BLaER1 (cell line): ENCODE measurements around the gene ERBIN.

ENCODE experiments used
- H3K27ac ChIP-seq: shearing (Covaris generic); formaldehyde crosslinking; 2 replicates; pipeline ENCODE4 v1.8.1; 2022
- H3K27me3 ChIP-seq: shearing (Covaris generic); formaldehyde crosslinking; 2 replicates; pipeline ENCODE4 v1.8.1; 2022
- H3K36me3 ChIP-seq: shearing (Covaris generic); formaldehyde crosslinking; 2 replicates; pipeline ENCODE4 v1.8.1; 2022
- H3K4me1 ChIP-seq: shearing (Covaris generic); formaldehyde crosslinking; 2 replicates; pipeline ENCODE4 v1.8.1; 2022
- H3K4me2 ChIP-seq: shearing (Covaris generic); formaldehyde crosslinking; 2 replicates; pipeline ENCODE4 v1.8.1; 2022
- H3K4me3 ChIP-seq: shearing (Covaris generic); formaldehyde crosslinking; 2 replicates; pipeline ENCODE4 v1.8.1; 2022
- H3K9ac ChIP-seq: shearing (Covaris generic); formaldehyde crosslinking; 2 replicates; pipeline ENCODE4 v1.8.1; 2022
- H3K9me3 ChIP-seq: shearing (Covaris generic); formaldehyde crosslinking; 2 replicates; pipeline ENCODE4 v1.8.1; 2022
- H4K20me1 ChIP-seq: shearing (Covaris generic); formaldehyde crosslinking; 2 replicates; pipeline ENCODE4 v1.8.1; 2022
- Cebpa-rat ChIP-seq: shearing (Covaris generic); IDR thresholded peaks from 2 replicates; pipeline ENCODE4 v1.8.1; 2022

ERBIN gene

DNA sequence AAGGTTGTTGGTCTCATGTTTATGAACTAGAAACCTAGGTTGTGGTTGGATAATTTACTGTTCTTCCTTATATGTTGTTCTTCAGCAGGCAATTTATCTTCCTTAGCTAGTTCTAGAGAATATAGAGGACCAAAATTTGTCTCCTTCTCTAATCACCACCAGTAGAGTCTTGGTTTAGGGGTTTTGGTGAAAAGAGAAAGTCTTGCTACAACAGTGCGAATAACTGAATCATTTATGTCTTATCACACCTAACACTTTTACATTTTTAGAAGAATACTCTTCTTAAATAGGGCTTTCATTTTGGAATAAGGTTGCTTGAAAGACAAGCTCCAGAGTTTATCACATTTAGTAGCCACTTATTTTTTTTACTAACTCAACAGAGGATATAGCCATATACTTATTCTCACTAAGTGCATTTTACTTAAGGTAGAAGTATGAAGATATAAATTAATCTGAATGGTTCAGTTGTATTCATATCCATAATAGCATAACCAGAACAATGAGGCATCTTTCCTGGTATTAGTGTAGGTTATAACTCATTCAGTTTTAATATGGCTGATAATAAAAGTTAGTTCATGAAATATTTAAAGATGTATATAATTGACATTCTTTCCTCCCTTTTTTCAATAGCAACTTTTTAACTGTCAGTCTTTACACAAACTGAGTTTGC, 67.9 kb downstream of the ERBIN start:
- no peaks in the 10 kb centered on the region for H3K9me3 ChIP-seq
- no peak overlapping the region for H3K4me3 ChIP-seq
- peaks cover 3% of the 10 kb centered on the region for H3K4me1 ChIP-seq
- H4K20me1 ChIP-seq: peaks cover 62% of the 10 kb centered on the region
- H3K4me2 ChIP-seq: no peak overlapping the region
- H3K27me3 ChIP-seq: no peaks in the 10 kb centered on the region
- H3K27ac ChIP-seq: no peak overlapping the region
- no peak overlapping the region for H3K9ac ChIP-seq
- peaks cover 63% of the 10 kb centered on the region for H3K36me3 ChIP-seq
- TF ChIP-seq Cebpa-rat: no peak

DNA sequence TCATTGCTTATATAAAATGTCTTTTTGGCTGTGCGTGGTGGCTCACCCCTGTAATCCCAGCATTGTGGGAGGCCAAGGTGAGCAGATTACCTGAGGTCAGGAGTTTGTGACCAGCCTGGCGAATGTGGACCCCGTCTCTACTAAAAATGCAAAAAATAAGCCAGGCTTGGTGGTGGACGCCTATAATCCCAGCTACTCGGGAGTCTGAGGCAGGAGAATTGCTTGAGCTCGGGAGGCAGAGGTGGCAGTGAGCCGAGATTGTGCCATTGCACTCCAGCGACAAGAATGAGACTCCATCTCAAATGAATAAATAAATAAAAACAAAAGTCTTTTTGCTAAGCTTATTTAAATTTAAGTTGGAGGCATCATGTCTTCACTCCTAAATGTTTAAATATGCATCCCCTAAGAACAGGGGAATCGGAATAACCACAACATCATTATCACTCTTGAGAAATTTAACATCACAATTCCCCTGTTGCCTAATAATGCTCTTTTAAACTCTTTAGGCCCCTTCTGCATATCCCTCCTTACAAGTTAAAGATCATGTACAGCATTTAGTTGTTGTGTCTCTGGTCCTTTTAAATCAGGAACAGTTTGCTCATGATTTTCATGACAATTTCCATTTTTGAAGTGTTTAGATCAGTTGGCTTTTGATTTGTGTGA, 72.8 kb downstream of the ERBIN start:
- Histone ChIP-seq H3K27ac (no peak overlapping the region), H3K27me3 (no peaks in the 10 kb centered on the region), H3K4me3 (no peak overlapping the region), H3K9ac (no peak overlapping the region), H4K20me1 (peaks cover 43% of the 10 kb centered on the region), H3K4me2 (no peak overlapping the region), H3K36me3 (peaks cover 74% of the 10 kb centered on the region), H3K4me1 (no peaks in the 10 kb centered on the region), H3K9me3 (peaks cover 30% of the 10 kb centered on the region)
- TF ChIP-seq Cebpa-rat: no peak

DNA sequence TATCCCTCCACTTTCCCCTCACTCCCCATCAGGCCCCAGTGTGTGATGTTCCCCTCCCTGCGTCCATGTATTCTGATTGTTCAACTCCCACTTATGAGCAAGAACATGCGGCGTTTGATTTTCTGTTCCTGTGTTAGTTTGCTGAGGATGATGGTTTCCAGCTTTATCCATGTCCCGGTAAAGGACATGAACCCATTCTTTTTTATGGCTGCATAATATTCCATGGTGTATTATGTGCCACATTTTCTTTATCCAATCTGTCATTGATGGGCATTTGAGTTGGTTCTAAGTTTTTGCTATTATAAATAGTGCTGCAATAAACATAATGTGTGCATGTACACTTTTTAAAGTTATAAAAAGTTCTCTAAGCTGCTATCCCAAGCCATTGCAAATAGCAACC, 75.6 kb downstream of the ERBIN start:
- H3K36me3 ChIP-seq: peaks cover 70% of the 10 kb centered on the region
- no peak overlapping the region for H3K9ac ChIP-seq

DNA sequence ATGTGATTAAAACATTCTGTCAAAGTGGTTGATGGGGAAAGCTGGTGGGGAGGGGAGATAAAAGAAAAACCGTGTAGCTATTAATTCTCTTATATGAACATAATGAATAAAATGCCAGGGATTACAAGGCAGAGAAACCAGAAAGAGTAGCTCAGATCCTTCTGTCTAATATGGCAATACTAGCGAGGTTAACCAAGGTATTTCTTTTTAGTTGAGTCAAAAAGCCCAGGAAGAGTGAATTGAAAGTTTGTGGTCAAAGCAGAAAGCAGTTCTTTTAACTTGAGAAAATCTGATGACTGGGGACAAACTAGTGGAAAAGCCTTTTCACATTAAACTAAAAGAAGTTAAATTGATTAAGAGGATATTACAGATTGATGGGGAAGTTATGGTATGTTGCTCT, 76.0 kb downstream of the ERBIN start:
- H3K4me1 ChIP-seq: no peaks in the 10 kb centered on the region
- no peak overlapping the region for H3K4me3 ChIP-seq
- no peak overlapping the region for H3K4me2 ChIP-seq
- H4K20me1 ChIP-seq: peaks cover 19% of the 10 kb centered on the region; the same call in 1 of the 2 replicates
- no peaks in the 10 kb centered on the region for H3K27me3 ChIP-seq
- H3K27ac ChIP-seq: no peak overlapping the region
- H3K9me3 ChIP-seq: peaks cover 48% of the 10 kb centered on the region
- H3K36me3 ChIP-seq: peaks cover 70% of the 10 kb centered on the region
- TF ChIP-seq Cebpa-rat: no peak
- H3K9ac ChIP-seq: no peak overlapping the region

More for the DNA sequence above, 75.6 kb downstream of the ERBIN start:
- Histone ChIP-seq H3K27ac (no peak overlapping the region), H3K9me3 (peaks cover 48% of the 10 kb centered on the region), H4K20me1 (peaks cover 20% of the 10 kb centered on the region), H3K4me2 (no peak overlapping the region), H3K4me1 (no peaks in the 10 kb centered on the region), H3K27me3 (no peaks in the 10 kb centered on the region), H3K4me3 (no peak overlapping the region)
- no peak for TF ChIP-seq Cebpa-rat

DNA sequence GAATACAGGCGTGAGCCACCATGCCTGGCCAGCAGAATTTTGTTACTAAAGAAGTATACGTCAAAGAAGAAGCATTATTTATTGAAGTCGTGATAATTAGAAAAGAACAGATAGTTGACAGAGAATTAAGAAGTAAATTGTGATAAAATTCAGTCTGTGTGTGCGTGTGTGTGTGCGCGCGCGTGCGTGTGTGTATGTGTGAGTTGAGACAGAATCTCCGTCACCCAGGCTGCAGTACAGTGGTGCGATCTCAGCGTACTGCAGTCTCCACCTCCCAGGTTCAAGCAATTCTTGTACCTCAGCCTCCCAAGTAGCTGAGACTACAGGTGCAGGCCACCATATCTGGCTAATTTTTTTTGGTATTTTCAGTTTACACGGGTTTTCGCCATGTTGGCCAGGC, 77.8 kb downstream of the ERBIN start:
- Histone ChIP-seq H3K9me3 (peaks cover 48% of the 10 kb centered on the region), H3K36me3 (peaks cover 54% of the 10 kb centered on the region)
- no peak for TF ChIP-seq Cebpa-rat

DNA sequence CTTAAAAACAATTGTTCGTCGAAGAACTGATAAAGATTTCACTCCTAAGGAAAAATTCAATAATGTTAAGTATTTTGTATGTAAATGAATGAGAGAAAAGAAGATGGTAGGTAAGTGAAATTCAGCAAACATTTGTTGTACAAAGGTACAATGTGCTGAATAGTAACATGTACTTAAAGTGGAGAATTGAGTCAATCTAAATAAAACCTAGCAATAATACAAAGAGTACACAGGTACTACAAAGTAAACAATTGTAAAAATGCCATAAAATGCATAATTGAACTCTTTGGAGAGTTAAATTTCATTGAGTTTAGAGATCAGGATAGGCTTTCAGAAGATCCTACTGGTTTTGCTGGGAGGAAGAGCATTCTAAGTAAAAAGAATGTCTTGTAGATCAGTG, 82.9 kb downstream of the ERBIN start:
- Histone ChIP-seq H3K9ac (no peak overlapping the region), H3K27me3 (no peaks in the 10 kb centered on the region), H3K4me2 (peak overlapping the region; percentile 60), H4K20me1 (peaks cover 14% of the 10 kb centered on the region; the same call in 1 of the 2 replicates), H3K4me3 (no peak overlapping the region), H3K36me3 (peaks cover 48% of the 10 kb centered on the region), H3K27ac (0 out of 2 replicates have a peak overlapping the region, but pooled peaks have one; percentile 33), H3K4me1 (peaks cover 35% of the 10 kb centered on the region), H3K9me3 (peaks cover 17% of the 10 kb centered on the region)
- TF ChIP-seq Cebpa-rat: no peak

More for the DNA sequence above, 77.8 kb downstream of the ERBIN start:
- peaks cover 13% of the 10 kb centered on the region; the same call in 1 of the 2 replicates for H4K20me1 ChIP-seq
- no peak overlapping the region for H3K9ac ChIP-seq
- no peak overlapping the region for H3K4me3 ChIP-seq
- no peaks in the 10 kb centered on the region for H3K27me3 ChIP-seq
- H3K4me1 ChIP-seq: peaks cover 12% of the 10 kb centered on the region
- H3K27ac ChIP-seq: no peak overlapping the region
- no peak overlapping the region for H3K4me2 ChIP-seq

DNA sequence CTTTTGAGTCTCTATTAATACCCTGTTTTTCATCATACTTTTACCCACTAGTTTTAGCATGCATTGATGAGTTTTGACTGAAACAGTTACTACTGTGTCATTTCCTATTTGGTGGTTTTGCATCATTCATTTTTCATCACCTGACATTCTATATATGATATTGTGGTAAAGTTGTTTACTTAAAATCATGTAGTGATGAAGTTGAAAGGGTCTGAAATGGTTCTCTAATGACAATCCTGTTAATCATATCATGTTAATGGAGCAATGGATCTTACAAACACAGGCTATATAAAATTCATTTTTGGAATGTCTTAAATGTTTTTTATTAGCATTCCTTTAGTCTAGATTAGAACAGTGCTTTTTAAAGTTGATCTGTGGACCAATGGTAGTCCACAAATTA, 84.1 kb downstream of the ERBIN start:
- Histone ChIP-seq H3K4me1 (peaks cover 35% of the 10 kb centered on the region), H3K27ac (0 out of 2 replicates have a peak overlapping the region, but pooled peaks have one; percentile 11), H4K20me1 (peaks cover 16% of the 10 kb centered on the region; the same call in 1 of the 2 replicates), H3K4me3 (no peak overlapping the region), H3K36me3 (peaks cover 45% of the 10 kb centered on the region), H3K9ac (no peak overlapping the region), H3K4me2 (peak overlapping the region; percentile 60), H3K27me3 (no peaks in the 10 kb centered on the region), H3K9me3 (peaks cover 5% of the 10 kb centered on the region; the same call in 1 of the 2 replicates)
- TF ChIP-seq Cebpa-rat: no peak

- H3K4me1 ChIP-seq: peaks cover 47% of the 10 kb centered on the region
- no peak overlapping the region for H3K4me3 ChIP-seq
- H3K9me3 ChIP-seq: peaks cover 5% of the 10 kb centered on the region
- H3K27ac ChIP-seq: no peak overlapping the region
- H3K9ac ChIP-seq: no peak overlapping the region
- peaks cover 30% of the 10 kb centered on the region for H4K20me1 ChIP-seq
- H3K4me2 ChIP-seq: no peak overlapping the region
- no peaks in the 10 kb centered on the region for H3K27me3 ChIP-seq
- no peak for TF ChIP-seq Cebpa-rat
- H3K36me3 ChIP-seq: peaks cover 49% of the 10 kb centered on the region
Measured at GRCh38 chr5:66012271-66012670, 85.9 kb downstream of the ERBIN start.

- peaks cover 52% of the 10 kb centered on the region for H3K36me3 ChIP-seq
- no peak overlapping the region for H3K4me2 ChIP-seq
Measured at GRCh38 chr5:66013397-66013796, 87.0 kb downstream of the ERBIN start.

GRCh38 chr5:66013906-66014305, 87.5 kb downstream of the ERBIN start:
- Histone ChIP-seq H3K4me3 (no peak overlapping the region), H3K9me3 (peaks cover 5% of the 10 kb centered on the region), H3K36me3 (peaks cover 52% of the 10 kb centered on the region), H3K4me1 (peaks cover 46% of the 10 kb centered on the region), H4K20me1 (peaks cover 38% of the 10 kb centered on the region), H3K4me2 (no peak overlapping the region), H3K9ac (no peak overlapping the region), H3K27ac (no peak overlapping the region), H3K27me3 (no peaks in the 10 kb centered on the region)
- no peak for TF ChIP-seq Cebpa-rat

More at GRCh38 chr5:66013397-66013796, 87.0 kb downstream of the ERBIN start:
- H3K4me3 ChIP-seq: no peak overlapping the region
- no peak for TF ChIP-seq Cebpa-rat
- no peak overlapping the region for H3K27ac ChIP-seq
- H3K9ac ChIP-seq: no peak overlapping the region
- peaks cover 38% of the 10 kb centered on the region for H4K20me1 ChIP-seq
- peaks cover 5% of the 10 kb centered on the region for H3K9me3 ChIP-seq
- no peaks in the 10 kb centered on the region for H3K27me3 ChIP-seq
- peaks cover 50% of the 10 kb centered on the region for H3K4me1 ChIP-seq
